K562 (cell line): ENCODE measurements around the gene PSMB2. TPM values are rescaled to one million over a fixed set of nuclear protein-coding genes. Genes with fewer than 3 reads are reported as not detected.

Experiments
- ATAC-seq: fragments of 200-7000 bp; cut with Tn5 transposase; 3 replicates; pipeline ENCODE4 v1.9.1; 2020; ENCODE audit warnings: moderate library complexity
- Bru-seq: library from RNA; stranded (reverse); fragments of 400-500 nt; gene quantifications from one replicate; lab custom pipeline; 2021; lab: Mats Ljungman, UMichigan
- BruChase-seq, 2 experiments: library from RNA; stranded (reverse); fragments of 400-500 nt; gene quantifications; one replicate each; lab custom pipeline; 2021; lab: Mats Ljungman, UMichigan
- BruUV-seq: library from RNA; stranded (reverse); fragments of 400-500 nt; replicated peaks from 2 replicates; lab custom pipeline; 2021; lab: Mats Ljungman, UMichigan
- CTCF ChIA-PET: fragments of 300-600 bp; formaldehyde crosslinking; extraction: SDS; loops from one replicate; lab custom pipeline; 2021; ENCODE audit warnings: low intra/inter-chr PET ratio; lab: Yijun Ruan, JAX
- POLR2A ChIA-PET: fragments of 300-600, 350-650 bp; sonication (Branson Sonifier 250); formaldehyde crosslinking; extraction: SDS; loops from one replicate; lab custom pipeline; 2021; ENCODE audit warnings: antibody characterized with exemption, inconsistent platforms; lab: Yijun Ruan, JAX
- DNase-seq, 4 experiments: peaks; one replicate each; pipeline versions ENCODE4 v3.0.0 to v3.0.0-alpha.2; 2011 to 2018; ENCODE audit warnings: low spot score in 3 of 4, mixed read lengths in 3 of 4; ENCODE audit errors: extremely low read depth in 1 of 4
- FAIRE-seq: peaks from 2 replicates; lab custom pipeline; 2011; peaks lifted over from hg19 to GRCh38; lab: Jason Lieb, UNC
- H2AFZ ChIP-seq: 2 replicates; pipeline ENCODE4 v1.6.0; 2011; ENCODE audit warnings: low read depth, low read length, control low read depth, inconsistent platforms
- H3K27ac ChIP-seq: fragments of 200-600 bp; 3 replicates; pipeline ENCODE4 v1.8.0; 2011; ENCODE audit warnings: low read depth, mild to moderate bottlenecking, control low read depth, inconsistent platforms, low read length, moderate library complexity, mixed read lengths; ENCODE audit errors: extremely low read depth
- H3K27me3 ChIP-seq, 2 experiments: fragments of 300-600 bp in 1 of 2; 2 replicates in 1 of 2; 3 replicates in 1 of 2; pipeline versions ENCODE4 v1.6.0 to v1.8.0; 2011; ENCODE audit warnings: inconsistent platforms in 2 of 2, low read length in 2 of 2, mild to moderate bottlenecking in 1 of 2, mixed read lengths in 1 of 2, moderate library complexity in 1 of 2; ENCODE audit not compliant: control insufficient read depth in 2 of 2, insufficient read depth in 2 of 2
- H3K36me3 ChIP-seq: fragments of 300-600 bp; 3 replicates; pipeline ENCODE4 v1.8.0; 2011; ENCODE audit warnings: mild to moderate bottlenecking, low read length, inconsistent platforms; ENCODE audit not compliant: control insufficient read depth, insufficient read depth
- H3K4me1 ChIP-seq, 2 experiments: fragments of 200-600 bp in 1 of 2; replicated peaks in 1 of 2; 2 replicates in 1 of 2; 3 replicates in 1 of 2; pipeline versions ENCODE4 v1.5.1 to v1.8.0; 2011; ENCODE audit warnings: inconsistent platforms in 2 of 2, low read length in 2 of 2, mild to moderate bottlenecking in 1 of 2, mixed read lengths in 1 of 2, moderate library complexity in 1 of 2; ENCODE audit not compliant: control insufficient read depth in 2 of 2, insufficient read depth in 2 of 2
- H3K4me2 ChIP-seq: 2 replicates; pipeline ENCODE4 v1.6.1; 2011; ENCODE audit warnings: low read length, control low read depth, inconsistent platforms, mixed read lengths; ENCODE audit not compliant: insufficient read depth
- H3K4me3 ChIP-seq: fragments of 200-600 bp; sonication (generic), shearing (Covaris generic); 2 replicates; pipeline ENCODE4 v1.5.1; 2016; ENCODE audit warnings: control low read depth, inconsistent platforms
- H3K79me2 ChIP-seq: fragments of 200-600 bp; 3 replicates; pipeline ENCODE4 v1.8.0; 2011; ENCODE audit warnings: low read length, inconsistent platforms; ENCODE audit not compliant: control insufficient read depth, insufficient read depth
- H3K9ac ChIP-seq, 2 experiments: 2 replicates each; pipeline versions ENCODE4 v1.6.0 to v1.6.1; 2011; ENCODE audit warnings: low read depth in 2 of 2, low read length in 2 of 2, control low read depth in 1 of 2, inconsistent platforms in 1 of 2, mild to moderate bottlenecking in 1 of 2, mixed read lengths in 1 of 2; ENCODE audit not compliant: insufficient read depth in 1 of 2
- H3K9me1 ChIP-seq: one replicate; pipeline ENCODE4 v1.6.0; 2011; ENCODE audit warnings: inconsistent platforms, mild to moderate bottlenecking, low read length, moderate library complexity; ENCODE audit not compliant: control insufficient read depth, insufficient read depth
- H3K9me3 ChIP-seq: replicated peaks from 2 replicates; pipeline ENCODE4 v1.5.1; 2011; ENCODE audit warnings: low read depth, low read length, inconsistent platforms; ENCODE audit not compliant: control insufficient read depth, insufficient read depth
- H4K20me1 ChIP-seq: replicated peaks from 2 replicates; pipeline ENCODE4 v1.6.1; 2011; ENCODE audit warnings: low read length, inconsistent platforms, mixed read lengths; ENCODE audit not compliant: control insufficient read depth, insufficient read depth
- ARNT ChIP-seq, 2 experiments: fragments of 450-650 bp; IDR thresholded peaks; 2 replicates each; pipeline ENCODE4 v1.6.1; 2016; ENCODE audit warnings: mild to moderate bottlenecking in 1 of 2
- ATF4 ChIP-seq: fragments of 450-650 bp; formaldehyde crosslinking; IDR thresholded peaks from 2 replicates; pipeline ENCODE4 v1.4.0; 2022; ENCODE audit warnings: mild to moderate bottlenecking, moderate library complexity
- BRD9 ChIP-seq: fragments of 450-650 bp; IDR thresholded peaks from 2 replicates; pipeline ENCODE4 v1.6.1; 2018; ENCODE audit warnings: low read depth; ENCODE audit not compliant: partially characterized antibody
- CBFB ChIP-seq: sonication (generic); formaldehyde crosslinking; IDR thresholded peaks from 2 replicates; pipeline ENCODE4 v1.4.0; 2020; ENCODE audit warnings: mild to moderate bottlenecking, missing genetic modification reagents
- CBX1 ChIP-seq: sonication (generic); IDR thresholded peaks from 2 replicates; pipeline ENCODE4 v1.6.1; 2016; ENCODE audit warnings: antibody characterized with exemption, low read depth, mild to moderate bottlenecking
- CREBBP ChIP-seq: IDR thresholded peaks from one replicate; pipeline ENCODE4 v1.6.1; 2012; ENCODE audit warnings: low read depth, mild to moderate bottlenecking, control low read depth, inconsistent platforms, low read length
- DACH1 ChIP-seq: fragments of 450-650 bp; IDR thresholded peaks from 2 replicates; pipeline ENCODE4 v1.6.1; 2018; ENCODE audit not compliant: partially characterized antibody
- KLF1 ChIP-seq: fragments of 450-650 bp; IDR thresholded peaks from 2 replicates; pipeline ENCODE4 v1.6.1; 2016; ENCODE audit warnings: missing genetic modification characterization, missing compliant biosample characterization
- LARP7 ChIP-seq: fragments of 450-650 bp; IDR thresholded peaks from 2 replicates; pipeline ENCODE4 v1.6.1; 2016
- NFE2 ChIP-seq: IDR thresholded peaks from 2 replicates; pipeline ENCODE4 v1.6.1; 2014; ENCODE audit warnings: antibody characterized with exemption, low read depth
- POLR2A ChIP-seq: fragments of 450-650 bp; conservative IDR thresholded peaks from 2 replicates; pipeline ENCODE4 v1.6.1; 2016
- POLR3G ChIP-seq: IDR thresholded peaks from 2 replicates; pipeline ENCODE4 v1.6.1; 2011; ENCODE audit not compliant: insufficient read length, insufficient replicate concordance; ENCODE audit errors: extremely low read depth
- SPI1 ChIP-seq: IDR thresholded peaks from 2 replicates; pipeline ENCODE4 v1.6.1; 2011; ENCODE audit warnings: low read depth, low read length, control low read depth, borderline replicate concordance
- USF2 ChIP-seq: sonication (generic); formaldehyde crosslinking; IDR thresholded peaks from 2 replicates; pipeline ENCODE4 v1.5.0; 2020; ENCODE audit warnings: missing genetic modification reagents
- ZNF124 ChIP-seq: sonication (generic); formaldehyde crosslinking; IDR thresholded peaks from 2 replicates; pipeline ENCODE4 v1.8.1; 2022; ENCODE audit warnings: missing genetic modification reagents
- ZNF408 ChIP-seq: fragments of 250-450 bp; sonication (Bioruptor Pico); IDR thresholded peaks from 2 replicates; pipeline ENCODE4 v1.4.0; 2020; ENCODE audit warnings: low read depth, mild to moderate bottlenecking, moderate library complexity
- ZNF778 ChIP-seq: fragments of 450-650 bp; formaldehyde crosslinking; IDR thresholded peaks from 2 replicates; pipeline ENCODE4 v1.4.0; 2020; ENCODE audit warnings: mild to moderate bottlenecking, moderate library complexity
- WGBS: fragments of 100-300 bp; shearing (Covaris generic); methylation state at CpG from one replicate; pipeline ENCODE4 v1.1.6; 2016; ENCODE audit warnings: low coverage, mixed read lengths; ENCODE audit not compliant: insufficient coverage; ENCODE audit errors: missing lambda C conversion rate; 5-methylcytosine and 5-hydroxymethylcytosine counted together
- in situ Hi-C: fragments of 300-500 bp; cut with MboI; formaldehyde crosslinking; loops from 4 replicates; pipeline ENCODE4 v1.15.0; 2018; ENCODE audit warnings: inconsistent platforms, mixed read lengths
- intact Hi-C: fragments of 100-400 bp; cut with micrococcal nuclease; formaldehyde crosslinking; loops from 2 replicates; pipeline ENCODE4 v1.14.2; 2022
- long read RNA-seq, 3 experiments: library from polyadenylated mRNA in 2 of 3; library from RNA in 1 of 3; unstranded in 2 of 3; stranded (forward) in 1 of 3; transcript quantifications; one replicate each; pipeline ENCODE4 v2.0.0, GENCODE V29; 2019 to 2022
- polyA minus RNA-seq, 3 experiments: library from RNA; depleted of rRNA, polyadenylated mRNA; stranded (reverse); fragments of >200 nt; gene quantifications; 2 replicates each; pipeline ENCODE4 v1.2.3, GENCODE V29; 2011
- polyA plus RNA-seq, 8 experiments: library from polyadenylated mRNA; depleted of rRNA in 4 of 8; stranded (reverse) in 5 of 8; unstranded in 3 of 8; fragments of >200 nt; fragmentation: Nextera tagmentation in 2 of 8; fragmentation: Illumina TruSeq in 1 of 8; extraction: Ambion mirVana in 2 of 8; extraction: Trizol in 1 of 8; gene quantifications; 2 replicates each; pipeline versions ENCODE4 v1.2.1 to v1.2.3, GENCODE V29; 2011 to 2014; ENCODE audit warnings: inconsistent platforms in 1 of 8, missing spikeins in 1 of 8
- total RNA-seq, 7 experiments: library from RNA; depleted of rRNA in 6 of 7; stranded (reverse); fragments of >200 nt in 6 of 7; fragmentation: Illumina TruSeq in 2 of 7; extraction: Trizol in 2 of 7; gene quantifications; 2 replicates each; pipeline versions ENCODE4 v1.2.1 to v1.2.3, GENCODE V29; 2011 to 2021; ENCODE audit warnings: low replicate concordance in 1 of 7

The PSMB2 gene
- total RNA-seq (2011; cell fraction: chromatin; rRNA removed; ENCODE audit: low replicate concordance) = 31.2 and 38.1 TPM in 2 replicates
- 24.7 and 27.5 TPM in 2 replicates for total RNA-seq (2011; cell fraction: nucleolus; rRNA removed)
- 46.6 and 87.8 TPM in 2 replicates for total RNA-seq (2011; cell fraction: nucleoplasm; rRNA removed)
- total RNA-seq (2014; rRNA removed) (71.7 and 103 TPM in 2 replicates), total RNA-seq (2014; rRNA removed; fragmentation: Illumina TruSeq; extraction: Trizol) (144 and 145 TPM in 2 replicates), total RNA-seq (2015; rRNA removed; fragmentation: Illumina TruSeq; extraction: Trizol) (140 and 155 TPM in 2 replicates), total RNA-seq (2021) (231 and 235 TPM in 2 replicates), polyA plus RNA-seq (2011; rRNA removed) (165 and 171 TPM in 2 replicates), polyA plus RNA-seq (2014; fragmentation: Illumina TruSeq; extraction: Trizol) (283 and 321 TPM in 2 replicates), polyA plus RNA-seq (2014; fragmentation: Nextera tagmentation; extraction: Ambion mirVana) (100 to 1,000 TPM; 499 to 543 TPM), polyA plus RNA-seq (2014; rRNA removed) (150 and 162 TPM in 2 replicates), polyA minus RNA-seq (2011; rRNA and poly(A)+ RNA removed) (117 and 126 TPM in 2 replicates), Bru-seq, nascent RNA (percentile 95 among the genes with signal in this experiment), BruChase-seq, experiment 1, labeled RNA remaining after a 2-hour chase (percentile 94 among the genes with signal in this experiment), BruChase-seq, experiment 2, labeled RNA remaining after a 6-hour chase (percentile 91 among the genes with signal in this experiment)
- 180 and 190 TPM in 2 replicates for polyA plus RNA-seq (2011; cell fraction: cytosol; rRNA removed)
- 68.1 and 83.6 TPM in 2 replicates for polyA plus RNA-seq (2011; cell fraction: nucleus; rRNA removed)
- polyA plus RNA-seq (2012) = 147 and 203 TPM in 2 replicates
- polyA minus RNA-seq (2011; cell fraction: cytosol; rRNA and poly(A)+ RNA removed) = 108 and 118 TPM in 2 replicates
- 13.2 and 23.4 TPM in 2 replicates for polyA minus RNA-seq (2011; cell fraction: nucleus; rRNA and poly(A)+ RNA removed)
- long read RNA-seq, experiment 1, transcript PSMB2-201 (6 exons, 2,701 nt) = major isoform, 586 of 921 reads
- long read RNA-seq, experiment 1, partial matches to known transcripts = 10 of 921 reads
- long read RNA-seq, experiment 1, other reads (novel, unspliced or antisense) = 325 of 921 reads
- long read RNA-seq, experiment 2, transcript PSMB2-201 (6 exons, 2,701 nt) = major isoform, 232 of 496 reads
- long read RNA-seq, experiment 2, partial matches to known transcripts = 22 of 496 reads
- long read RNA-seq, experiment 2, other reads (novel, unspliced or antisense) = 242 of 496 reads
- long read RNA-seq, experiment 3, transcript PSMB2-201 (6 exons, 2,701 nt) = major isoform, 377 of 514 reads
- long read RNA-seq, experiment 3, partial matches to known transcripts = 3 of 514 reads
- long read RNA-seq, experiment 3, other reads (novel, unspliced or antisense) = 134 of 514 reads

DNA sequence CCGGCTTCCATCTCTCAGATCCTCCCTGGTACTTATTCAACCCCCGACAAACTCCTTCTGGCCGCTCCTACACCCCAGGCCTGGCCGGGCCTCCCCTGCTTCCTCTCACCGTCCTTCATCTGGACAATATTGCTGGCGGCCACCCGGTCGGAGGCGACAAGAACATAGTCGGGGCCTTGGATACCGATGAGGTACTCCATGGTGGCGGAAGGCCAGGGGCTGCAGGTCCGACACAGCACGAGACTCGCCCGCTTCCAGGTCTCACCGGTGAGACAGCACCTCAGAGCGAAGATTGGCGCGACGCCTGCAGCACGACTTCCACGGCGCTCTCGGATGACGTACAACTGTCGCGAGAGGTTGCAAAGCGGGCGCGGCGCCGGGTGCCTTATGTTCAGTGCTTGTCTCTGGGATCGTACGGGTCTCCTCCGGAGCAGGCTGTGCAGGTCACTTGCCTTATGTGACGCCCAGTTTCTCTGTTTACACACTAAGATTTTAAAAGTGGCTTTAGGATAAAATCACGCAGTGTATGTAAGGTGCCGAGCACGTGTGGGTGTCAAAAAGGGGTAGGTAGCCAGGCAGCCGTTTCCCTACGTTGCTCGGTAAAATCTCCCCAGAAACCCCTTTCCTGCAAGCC lies at the start of gene PSMB2:
PSMB2 (minus strand) TSS at position 294 of the 634 bp plus-strand sequence; CDS start at position 200, 94 bp downstream.
- no TSS peak for BruUV-seq
- H2AFZ ChIP-seq = peak within 1 kb of the TSS; percentile 98
- H3K4me3 ChIP-seq = peak within 1 kb of the TSS; percentile 72
- CTCF ChIA-PET = no interaction called here
- in situ Hi-C loops (no loop called here), intact Hi-C loops (loop anchor here (5.0 kb wide), 1 partner anchor 76 kb away; the partner anchor contains the start of gene C1orf216)
- peak; percentile 91 for FAIRE-seq
- under 1% methylated on average over 43 of the region's 43 CpGs for WGBS
- peak within 1 kb of the TSS; percentile 95 for H3K4me2 ChIP-seq
- POLR2A ChIA-PET = interaction anchor here (0.6 to 1.5 kb wide), 2 partner anchors 10 to 200 kb away, joined by 3 read pairs; no protein-coding TSS in a partner anchor
- peaks cover 0 to 7% of the 10 kb centered on the region in 2 experiments; a peak in 1 of 5 replicates for H3K4me1 ChIP-seq
- no peaks in the 10 kb centered on the region for H3K9me3 ChIP-seq
- no peaks in the 10 kb centered on the region for H3K9me1 ChIP-seq
- peak within 1 kb of the TSS; percentile 92 to 98 for H3K9ac ChIP-seq
- H4K20me1 ChIP-seq = no peaks in the 10 kb centered on the region
- H3K36me3 ChIP-seq = peaks cover 12% of the 10 kb centered on the region
- peak within 1 kb of the TSS; percentile 94 for H3K27ac ChIP-seq
- H3K27me3 ChIP-seq = 0 out of 5 replicates have a peak, but pooled peaks cover 0 to 6% of the 10 kb centered on the region in 2 experiments
- DNase-seq = peak; percentile 91 to 100 (median 92)
- H3K79me2 ChIP-seq = peaks cover 53% of the 10 kb centered on the region
- ATAC-seq = peak; percentile 84
- TF ChIP-seq KLF1 (tag) = no peak
- TF ChIP-seq POLR2A = peak; percentile 98
- TF ChIP-seq CBFB (CRISPR knock-in tag) = 0 out of 2 replicates have a peak, but pooled peaks have one; percentile 17
- 0 out of 4 replicates have a peak, but pooled peaks of 1 of the 2 experiments have one; percentile 16 for TF ChIP-seq ARNT (IDR thresholded peaks at IDR 0.05)
- TF ChIP-seq ZNF408 (CRISPR knock-in tag) = no peak
- TF ChIP-seq SPI1 = no peak
- no peak for TF ChIP-seq CREBBP
- no peak; the same call in 1 of the 2 replicates for TF ChIP-seq LARP7
- TF ChIP-seq BRD9 = no peak
- peak; percentile 62; the same call in 1 of the 2 replicates for TF ChIP-seq CBX1
- no peak for TF ChIP-seq DACH1
- TF ChIP-seq NFE2 = peak; percentile 64; the same call in 1 of the 2 replicates
- no peak for TF ChIP-seq ZNF124 (CRISPR knock-in tag)
- TF ChIP-seq ATF4 = no peak
- no peak for TF ChIP-seq POLR3G
- no peak for TF ChIP-seq USF2 (CRISPR knock-in tag)
- no peak for TF ChIP-seq ZNF778 (CRISPR knock-in tag)
